Measurements from ENCODE around the gene PAX2.
A peak's percentile ranks its signal among the peaks of the same experiment; 100 is the strongest.

The PAX2 gene

DNA sequence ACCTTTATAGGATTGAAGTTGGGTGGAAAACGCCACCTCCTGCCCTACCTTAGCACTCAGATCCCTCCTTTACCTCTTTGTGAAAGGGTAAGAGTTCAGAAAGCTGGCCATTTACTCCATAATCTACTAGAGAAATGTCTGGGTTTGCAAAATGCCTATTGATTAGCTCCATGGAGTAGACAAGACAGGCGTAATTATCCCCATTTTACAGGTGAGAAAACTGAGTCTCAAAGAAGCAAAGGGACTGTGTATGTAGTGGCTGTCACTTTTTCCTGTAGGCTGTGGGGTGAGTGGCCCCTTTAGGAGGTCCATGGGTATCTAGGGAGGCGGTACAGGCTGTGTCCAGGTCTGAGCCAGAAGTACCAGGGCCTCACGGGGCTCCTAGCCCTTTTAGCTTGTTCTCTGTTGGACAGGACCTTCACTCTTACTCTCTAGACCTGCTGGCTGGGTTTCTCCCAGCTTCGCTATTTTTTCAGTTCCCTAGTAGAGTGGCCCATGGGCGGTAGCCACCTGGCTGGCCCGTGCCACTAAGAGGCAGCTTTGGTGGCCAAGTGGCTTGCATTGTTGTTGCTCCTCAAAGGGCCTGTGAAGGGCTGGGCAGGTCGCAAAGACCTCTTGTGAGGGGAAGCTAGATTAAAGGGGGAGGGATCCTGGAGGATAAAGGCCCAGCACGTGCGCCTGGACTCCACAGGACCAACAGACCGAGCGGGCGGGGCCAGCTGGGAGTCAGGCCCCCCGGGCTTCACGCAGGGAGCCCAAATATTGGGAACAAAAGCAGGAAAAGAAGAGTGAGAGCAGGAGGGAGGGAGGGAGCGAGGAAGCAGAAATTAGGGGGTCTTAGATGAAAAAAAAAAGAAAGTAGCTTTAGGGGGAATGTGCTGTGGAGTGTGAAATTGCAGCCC lies 4.7 kb upstream of the PAX2 start:
- DNase-seq = no peak

DNA sequence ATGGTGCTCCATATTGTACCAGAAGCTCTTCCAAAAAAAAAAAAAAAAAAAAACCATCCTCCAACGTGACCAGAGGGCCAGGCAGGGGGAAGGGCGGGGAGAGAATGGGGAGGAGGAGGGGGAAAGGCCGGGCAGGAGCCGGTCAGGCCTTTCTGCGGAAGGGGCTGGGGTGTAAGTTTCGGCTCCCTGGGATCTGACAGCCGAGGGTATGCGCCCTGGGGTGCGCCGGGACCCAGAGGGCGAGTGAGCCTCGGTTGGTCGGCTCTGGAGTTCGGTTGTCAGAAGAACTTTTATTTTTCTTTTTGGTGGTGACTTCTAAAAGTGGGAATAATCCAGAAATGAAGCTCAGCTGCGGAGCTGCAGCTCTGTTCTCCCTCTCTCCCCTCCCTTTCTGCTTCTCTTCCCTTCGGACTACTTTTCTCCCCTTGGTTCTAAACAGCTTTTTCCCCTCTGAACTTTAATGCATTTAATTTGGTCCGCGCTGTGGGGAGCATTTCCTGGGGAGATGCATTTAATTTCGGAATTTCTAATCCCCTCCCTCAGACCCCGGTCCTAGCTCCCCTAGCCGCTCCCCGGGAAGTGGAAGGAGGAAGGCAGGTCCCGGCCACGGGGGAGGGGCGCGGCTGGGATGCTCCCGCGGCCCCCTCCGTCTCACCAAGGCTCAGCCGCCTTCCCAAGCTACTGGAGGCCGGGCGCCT lies 3.9 kb upstream of the PAX2 start:
- DNase-seq = no peak

DNA sequence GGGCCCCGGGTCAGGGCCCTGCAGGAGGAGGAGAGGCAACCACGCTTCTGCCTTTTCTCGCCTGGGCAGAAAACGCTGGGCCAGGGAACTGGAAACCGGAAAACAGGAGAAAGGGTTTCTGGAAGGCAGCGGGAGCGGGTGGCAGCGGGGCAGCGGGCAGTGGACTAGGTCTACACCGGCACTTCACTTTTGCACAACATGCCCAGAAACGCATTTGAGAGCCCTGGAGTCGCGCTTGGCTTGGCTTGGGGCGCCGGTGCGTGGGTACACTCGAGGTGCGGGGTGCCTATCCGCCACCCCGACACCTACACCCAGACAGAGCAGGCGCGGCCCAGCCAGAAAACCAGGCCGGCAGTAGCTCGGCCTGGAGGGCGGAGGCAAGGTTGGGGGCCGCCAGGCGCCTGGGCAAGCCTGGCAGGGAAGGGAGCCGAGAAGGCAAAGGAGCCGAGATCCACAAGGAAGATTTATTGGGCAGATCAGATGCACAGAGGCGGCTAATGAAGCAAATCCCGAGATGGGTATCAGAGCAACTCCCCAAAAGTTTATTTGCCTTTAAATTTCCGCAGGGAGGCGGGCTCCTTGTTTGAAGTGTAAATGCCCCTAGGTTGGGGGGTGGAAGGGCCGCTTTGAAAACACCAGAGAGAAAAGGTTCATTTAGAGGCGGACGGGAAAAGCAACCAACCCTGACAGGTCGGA lies 3.2 kb upstream of the PAX2 start:
- DNase-seq = no peak

GRCh38 chr10:100742936-100743335 lies 2.4 kb upstream of the PAX2 start:
- DNase-seq = no peak

- peak in 1 of 2 donors; percentile 38 for DNase-seq
These were observed 1.7 kb upstream of the PAX2 start for GRCh38 chr10:100743626-100744135.

GRCh38 chr10:100744136-100744986 lies 1.0 kb upstream of the PAX2 start:
- DNase-seq = no peak

DNA sequence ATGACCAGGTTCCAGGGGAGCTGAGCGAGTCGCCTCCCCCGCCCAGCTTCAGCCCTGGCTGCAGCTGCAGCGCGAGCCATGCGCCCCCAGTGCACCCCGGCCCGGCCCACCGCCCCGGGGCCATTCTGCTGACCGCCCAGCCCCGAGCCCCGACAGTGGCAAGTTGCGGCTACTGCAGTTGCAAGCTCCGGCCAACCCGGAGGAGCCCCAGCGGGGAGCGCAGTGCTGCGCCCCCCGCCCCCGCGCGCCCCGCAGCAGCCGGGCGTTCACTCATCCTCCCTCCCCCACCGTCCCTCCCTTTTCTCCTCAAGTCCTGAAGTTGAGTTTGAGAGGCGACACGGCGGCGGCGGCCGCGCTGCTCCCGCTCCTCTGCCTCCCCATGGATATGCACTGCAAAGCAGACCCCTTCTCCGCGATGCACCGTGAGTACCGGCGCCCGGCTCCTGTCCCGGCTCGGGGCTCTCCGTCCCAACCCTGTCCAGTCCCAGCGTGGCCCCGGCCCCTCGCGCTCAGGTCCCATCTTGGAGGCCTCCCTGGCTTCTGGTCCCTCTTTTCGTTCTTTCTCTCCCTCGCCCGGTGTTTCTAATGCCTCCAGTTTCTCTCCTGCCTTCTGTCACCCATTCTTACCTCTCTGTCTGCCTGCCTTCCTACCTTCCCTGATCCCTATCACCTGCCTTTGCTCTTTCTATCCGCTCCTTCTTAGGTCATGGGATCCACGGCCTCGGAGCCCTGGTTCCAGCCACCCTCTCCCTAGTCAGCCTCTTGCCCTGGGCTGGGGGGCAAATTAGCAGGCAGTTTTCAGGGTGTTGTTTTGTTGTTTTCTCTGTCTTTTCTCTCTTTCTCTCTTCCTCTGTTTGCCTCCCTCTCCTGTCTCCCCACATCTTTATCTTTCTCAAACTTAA lies 751 bp downstream of the PAX2 start:
- DNase-seq = no peak

- no peak for DNase-seq
These were observed 1.5 kb downstream of the PAX2 start for GRCh38 chr10:100746784-100747455.

DNA sequence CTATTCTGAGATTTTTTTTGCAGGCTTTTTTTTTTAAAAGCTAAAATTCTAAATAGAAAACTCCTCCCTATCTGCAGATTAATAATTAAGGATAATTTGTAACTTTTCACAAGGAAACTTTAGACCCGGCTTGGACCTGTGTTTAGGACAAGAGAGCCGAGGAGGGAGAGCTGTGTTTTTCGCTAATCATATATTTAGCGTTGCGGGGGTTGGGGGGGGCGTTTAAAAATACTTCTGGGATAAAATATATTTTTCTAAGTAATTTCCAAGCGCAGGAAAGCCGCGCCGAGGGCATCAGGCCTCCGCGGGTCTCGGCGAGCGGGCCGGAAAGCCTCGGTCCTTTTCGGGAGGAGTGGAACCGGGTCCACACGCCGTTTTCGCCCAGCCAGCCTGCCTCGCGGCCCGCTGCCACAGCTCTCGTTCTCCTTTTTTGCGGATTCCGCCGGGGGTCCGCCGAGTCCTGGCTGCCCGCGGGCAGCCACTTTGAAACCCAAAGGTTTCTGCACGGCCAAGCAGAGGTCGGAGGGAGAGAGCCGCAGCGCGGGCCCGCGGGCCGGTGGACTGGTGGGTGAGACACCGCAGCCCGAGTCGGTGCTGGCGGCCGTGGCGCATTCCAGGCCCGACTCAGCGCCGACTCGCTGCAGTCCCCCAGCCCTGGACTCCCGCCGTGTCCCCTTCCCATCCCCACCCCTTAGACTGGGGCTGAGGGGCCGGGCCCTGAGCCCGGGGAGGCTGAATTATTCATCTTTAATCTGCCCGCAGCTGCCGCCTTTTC lies 2.3 kb downstream of the PAX2 start:
- no peak for DNase-seq

GRCh38 chr10:100748231-100749058 lies 3.1 kb downstream of the PAX2 start:
- DNase-seq = no peak

DNA sequence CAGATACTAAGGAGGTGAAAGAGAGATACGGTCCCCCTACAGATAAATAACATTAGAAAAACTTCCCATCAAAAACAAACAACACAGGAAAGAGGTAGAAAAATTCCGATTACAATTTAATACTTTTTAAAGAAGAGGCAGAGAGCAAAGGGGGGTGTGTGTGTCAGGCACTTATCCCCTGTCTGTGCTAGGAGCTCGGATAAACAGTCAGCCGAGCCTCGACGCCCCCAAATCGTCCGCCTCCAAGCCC lies 3.6 kb downstream of the PAX2 start:
- DNase-seq = no peak

DNA sequence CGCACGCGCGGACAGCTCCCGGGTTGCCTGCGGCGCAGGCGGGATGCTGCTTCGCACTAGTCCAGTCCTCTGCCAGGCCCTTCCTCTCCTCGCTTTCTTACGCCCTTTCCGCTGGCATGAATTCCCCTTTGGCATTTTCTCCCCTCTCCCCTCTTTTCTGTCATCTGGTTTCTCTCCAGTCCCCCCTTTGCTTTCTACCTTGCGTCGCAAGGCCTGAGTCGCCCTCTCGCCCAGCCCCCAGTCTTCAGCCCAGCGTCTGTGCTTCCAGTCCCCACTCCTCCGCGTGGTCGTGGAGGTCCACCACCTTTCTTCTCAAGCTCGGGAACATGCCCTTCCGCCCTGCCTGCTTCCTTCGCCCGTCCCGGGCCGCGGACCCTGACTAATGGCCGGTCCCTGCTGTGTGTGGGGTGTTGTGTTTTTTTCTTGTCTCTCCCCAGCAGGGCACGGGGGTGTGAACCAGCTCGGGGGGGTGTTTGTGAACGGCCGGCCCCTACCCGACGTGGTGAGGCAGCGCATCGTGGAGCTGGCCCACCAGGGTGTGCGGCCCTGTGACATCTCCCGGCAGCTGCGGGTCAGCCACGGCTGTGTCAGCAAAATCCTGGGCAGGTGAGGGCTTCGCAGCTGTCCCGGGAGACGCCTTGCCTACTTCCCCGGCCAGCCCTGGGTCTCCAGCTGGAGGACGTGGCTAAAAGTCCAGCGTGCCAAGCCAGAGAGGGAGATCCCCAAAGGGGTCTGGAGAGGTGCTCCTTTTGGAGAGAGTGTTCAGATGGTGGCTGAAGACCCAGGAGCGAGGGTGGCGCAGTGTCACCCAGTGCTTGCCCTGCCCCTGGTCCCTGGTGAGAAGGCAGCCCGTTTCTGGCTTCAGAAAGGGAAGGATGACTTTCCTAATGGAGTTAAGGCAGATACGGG lies 4.2 kb downstream of the PAX2 start:
- no peak for DNase-seq

GRCh38 chr10:100750291-100751210 lies 5.2 kb downstream of the PAX2 start:
- DNase-seq = no peak

DNA sequence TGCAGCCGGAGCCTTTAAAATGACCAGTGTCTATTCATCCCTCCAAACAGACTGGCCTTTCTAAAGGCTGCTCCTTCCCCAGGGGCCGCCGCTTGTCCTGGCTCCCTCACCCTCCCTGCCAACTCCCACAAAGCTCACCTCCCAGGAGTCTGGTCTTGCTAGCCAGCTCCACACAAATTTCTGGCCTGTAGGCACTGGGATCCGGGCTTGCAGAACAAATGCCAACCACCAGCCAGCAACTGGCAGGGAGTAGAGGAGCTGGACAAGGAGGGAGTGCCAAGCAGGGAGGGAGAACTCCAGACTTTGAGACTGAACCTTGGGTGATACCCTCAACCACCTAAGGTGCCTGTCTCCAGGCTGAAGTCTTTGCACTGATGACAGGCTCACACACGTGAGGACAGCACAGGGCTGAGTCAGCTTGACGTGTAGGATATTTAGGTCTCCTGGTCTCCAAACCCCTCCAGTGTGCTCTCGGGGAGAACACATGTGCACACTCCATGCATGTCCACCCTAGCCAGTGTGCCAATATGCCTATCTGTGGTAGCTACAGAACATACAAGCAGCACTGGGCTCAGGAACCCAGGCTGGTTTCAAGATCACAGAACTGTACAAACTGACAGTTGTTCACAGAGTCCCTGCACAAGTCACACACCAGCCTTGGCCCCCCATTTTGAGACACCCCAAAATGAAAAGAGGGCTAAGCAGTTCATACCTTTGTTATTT lies 6.0 kb downstream of the PAX2 start:
- no peak for DNase-seq

DNA sequence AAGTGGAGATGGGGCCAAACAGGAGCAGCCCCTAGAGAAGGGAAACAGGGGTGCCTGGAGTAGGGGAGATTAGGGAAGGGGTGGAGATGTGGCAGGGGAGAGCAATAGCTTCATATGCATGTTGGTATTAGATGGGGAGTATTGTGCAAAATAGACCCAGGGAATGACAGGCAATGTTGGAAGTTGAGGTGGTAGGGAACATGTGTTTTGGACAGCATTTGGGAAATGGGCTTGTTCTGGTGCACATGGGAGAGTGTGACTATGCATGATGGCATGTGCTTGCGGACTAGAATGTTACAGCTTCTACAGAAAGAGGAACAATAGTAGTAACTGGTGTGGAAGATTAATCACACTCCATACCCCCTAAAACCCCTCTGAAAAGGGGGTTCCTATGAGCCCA lies 10.4 kb downstream of the PAX2 start:
- DNase-seq = no peak

DNA sequence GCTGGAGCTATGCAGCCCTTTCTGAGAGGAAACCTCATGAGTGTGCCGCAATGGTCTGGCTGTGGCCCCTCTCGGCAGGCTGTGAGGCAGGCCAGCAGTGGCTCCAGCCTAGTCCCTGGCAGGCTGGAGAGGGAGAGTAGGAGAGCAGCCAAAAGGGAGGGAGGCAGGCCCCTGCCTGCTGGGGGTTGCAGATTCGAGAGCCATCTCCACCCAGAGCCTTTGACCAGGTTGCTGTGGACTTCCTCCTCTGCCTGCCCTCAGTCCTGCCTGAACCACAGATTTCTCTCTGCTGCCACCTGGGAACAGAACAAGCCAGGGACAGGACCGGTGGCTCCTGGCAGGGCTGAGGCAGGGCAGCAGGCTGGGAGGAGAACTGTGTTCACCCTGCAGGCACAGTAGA lies 13.9 kb downstream of the PAX2 start:
- DNase-seq = no peak

Data from bone marrow (tissue), 2 donors.